ENCODE results near the gene PKM.

Gene PKM

GRCh38 chr15:72155635-72156616, 75.1 kb downstream of the PKM start:
- peak overlapping the region; percentile 83 for H3K27ac ChIP-seq
- no peak for TF ChIP-seq ZFX (IDR thresholded peaks at IDR 0.05; ENCODE audit: borderline replicate concordance)
- peak; percentile 84 for TF ChIP-seq CTCF (IDR thresholded peaks at IDR 0.05)

GRCh38 chr15:72155003-72155621, 75.9 kb downstream of the PKM start:
- peak overlapping the region; percentile 83 for H3K27ac ChIP-seq
- TF ChIP-seq CTCF (IDR thresholded peaks at IDR 0.05) (no peak), ZFX (IDR thresholded peaks at IDR 0.05; ENCODE audit: borderline replicate concordance) (no peak)

- TF ChIP-seq CTCF (IDR thresholded peaks at IDR 0.05), result no peak
- TF ChIP-seq ZFX (IDR thresholded peaks at IDR 0.05; ENCODE audit: borderline replicate concordance), result no peak
- H3K27ac ChIP-seq, result peak overlapping the region; percentile 83
Observed at GRCh38 chr15:72154316-72154715, 76.7 kb downstream of the PKM start.

- H3K27ac ChIP-seq, result no peak overlapping the region
- no peak for TF ChIP-seq CTCF (IDR thresholded peaks at IDR 0.05)
Observed at GRCh38 chr15:72153269-72154000, 77.6 kb downstream of the PKM start.

Data from 22Rv1 (cell line).